HCT116 (cell line): ENCODE results near the gene CCDC201.

Experiments
- EGR1 ChIP-seq: IDR thresholded peaks from 2 replicates; pipeline ENCODE4 v1.6.1; 2012; ENCODE audit warnings: low read depth
- ELF1 ChIP-seq: IDR thresholded peaks from 2 replicates; pipeline ENCODE4 v1.6.1; 2012; ENCODE audit warnings: low read depth, borderline replicate concordance
- MAX ChIP-seq: IDR thresholded peaks from 2 replicates; pipeline ENCODE4 v1.6.1; 2012
- SRF ChIP-seq: IDR thresholded peaks from 2 replicates; pipeline ENCODE4 v1.6.1; 2012; ENCODE audit warnings: low read depth
- ZFX ChIP-seq: fragments of 450-650 bp; IDR thresholded peaks from 2 replicates; pipeline ENCODE4 v1.6.1; 2017
- ZNF274 ChIP-seq: fragments of 200-500 bp; sonication (Bioruptor generic); IDR thresholded peaks from 2 replicates; pipeline ENCODE4 v1.6.1; 2014; ENCODE audit warnings: mild to moderate bottlenecking, low read depth, low read length, inconsistent platforms
- TF ChIP-seq, protein P1 (sequence below), 3 experiments: fragments of 200-600 bp in 1 of 3; sonication (generic) in 1 of 3; IDR thresholded peaks in 2 of 3; conservative IDR thresholded peaks in 1 of 3; 2 replicates each; pipeline ENCODE4 v1.5.1; 2012 to 2017; ENCODE audit warnings: low read depth in 2 of 3, low read length in 2 of 3, antibody characterized with exemption in 1 of 3, borderline replicate concordance in 1 of 3, control low read depth in 1 of 3, mild to moderate bottlenecking in 1 of 3, mixed read lengths in 1 of 3, mixed run types in 1 of 3, moderate library complexity in 1 of 3; ENCODE audit not compliant: insufficient read depth in 1 of 3

DNA sequence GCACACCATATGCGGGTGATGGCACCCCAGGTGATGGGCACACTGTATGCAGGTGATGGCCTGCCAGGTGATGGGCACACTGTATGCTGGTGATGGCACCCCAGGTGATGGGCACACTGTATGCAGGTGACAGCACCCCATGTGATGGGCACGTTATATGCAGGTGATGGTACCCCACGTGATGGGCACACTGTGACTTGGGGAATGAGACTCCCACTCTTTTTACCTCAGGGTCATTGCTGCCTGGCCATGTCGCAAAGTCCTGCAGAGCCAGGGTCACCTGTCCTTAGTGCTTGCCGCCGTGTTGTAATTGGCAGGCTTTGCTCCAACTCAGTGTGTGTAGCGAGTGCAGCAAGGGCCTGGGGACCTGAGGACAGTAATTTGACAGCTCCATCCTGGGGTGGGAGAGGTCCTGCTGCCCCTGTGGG is 7.6 kb upstream of the CCDC201 start:
- TF ChIP-seq, protein P1, sequence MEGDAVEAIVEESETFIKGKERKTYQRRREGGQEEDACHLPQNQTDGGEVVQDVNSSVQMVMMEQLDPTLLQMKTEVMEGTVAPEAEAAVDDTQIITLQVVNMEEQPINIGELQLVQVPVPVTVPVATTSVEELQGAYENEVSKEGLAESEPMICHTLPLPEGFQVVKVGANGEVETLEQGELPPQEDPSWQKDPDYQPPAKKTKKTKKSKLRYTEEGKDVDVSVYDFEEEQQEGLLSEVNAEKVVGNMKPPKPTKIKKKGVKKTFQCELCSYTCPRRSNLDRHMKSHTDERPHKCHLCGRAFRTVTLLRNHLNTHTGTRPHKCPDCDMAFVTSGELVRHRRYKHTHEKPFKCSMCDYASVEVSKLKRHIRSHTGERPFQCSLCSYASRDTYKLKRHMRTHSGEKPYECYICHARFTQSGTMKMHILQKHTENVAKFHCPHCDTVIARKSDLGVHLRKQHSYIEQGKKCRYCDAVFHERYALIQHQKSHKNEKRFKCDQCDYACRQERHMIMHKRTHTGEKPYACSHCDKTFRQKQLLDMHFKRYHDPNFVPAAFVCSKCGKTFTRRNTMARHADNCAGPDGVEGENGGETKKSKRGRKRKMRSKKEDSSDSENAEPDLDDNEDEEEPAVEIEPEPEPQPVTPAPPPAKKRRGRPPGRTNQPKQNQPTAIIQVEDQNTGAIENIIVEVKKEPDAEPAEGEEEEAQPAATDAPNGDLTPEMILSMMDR (IDR thresholded peaks at IDR 0.05 in 2 of 3, conservative IDR thresholded peaks at IDR 0.05 in 1 of 3; ENCODE audit: borderline replicate concordance in 1 of 3, insufficient read depth in 1 of 3, low read depth in 2 of 3, low read length in 2 of 3): no peak
- TF ChIP-seq SRF (no peak), EGR1 (no peak), ELF1 (no peak), ZNF274 (no peak), MAX (no peak), ZFX (no peak)
